HG02870 (cell line): ENCODE results near the gene SLCO2B1.

Source experiments
- ATAC-seq: cut with Tn5 transposase; IDR thresholded peaks from one replicate; pipeline ENCODE4 v1.9.1; 2021; ENCODE audit warnings: mild to moderate bottlenecking, moderate library complexity; ENCODE audit not compliant: unreplicated experiment

SLCO2B1 gene

DNA sequence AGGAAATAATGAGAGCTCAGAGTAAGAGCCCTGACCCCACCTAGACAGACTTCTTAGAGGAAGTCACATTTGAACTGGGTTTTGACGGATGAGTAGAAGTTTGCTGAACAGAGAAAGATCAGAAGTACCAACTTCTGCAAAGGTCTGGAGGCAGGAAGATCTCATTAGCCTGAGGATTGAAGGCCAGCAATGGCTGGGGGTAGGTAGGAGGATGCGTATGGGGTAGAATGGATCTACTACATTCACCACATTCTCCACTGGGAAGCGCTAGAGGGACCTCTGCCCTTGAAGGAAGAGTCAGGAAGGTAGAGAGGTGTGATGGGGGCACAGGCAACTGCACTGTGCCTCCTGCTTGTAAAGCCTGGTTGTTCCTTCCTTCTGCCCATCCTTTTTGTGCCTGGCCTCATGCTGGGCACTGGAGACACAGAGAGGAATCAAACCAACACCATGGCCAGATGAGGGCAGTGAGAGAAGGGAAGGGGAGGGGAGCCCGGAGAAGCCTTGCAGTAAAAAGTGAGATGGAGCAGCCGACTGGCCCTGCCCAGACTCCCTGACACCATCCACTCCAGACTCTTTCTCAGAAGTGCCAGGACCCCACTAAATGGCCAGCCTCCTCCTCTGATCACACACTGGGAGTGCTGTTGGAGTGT is 94.6 kb downstream of the SLCO2B1 start:
- ATAC-seq = no peak

- ATAC-seq = no peak
Observed at GRCh38 chr11:75246006-75246670, 95.2 kb downstream of the SLCO2B1 start.

DNA sequence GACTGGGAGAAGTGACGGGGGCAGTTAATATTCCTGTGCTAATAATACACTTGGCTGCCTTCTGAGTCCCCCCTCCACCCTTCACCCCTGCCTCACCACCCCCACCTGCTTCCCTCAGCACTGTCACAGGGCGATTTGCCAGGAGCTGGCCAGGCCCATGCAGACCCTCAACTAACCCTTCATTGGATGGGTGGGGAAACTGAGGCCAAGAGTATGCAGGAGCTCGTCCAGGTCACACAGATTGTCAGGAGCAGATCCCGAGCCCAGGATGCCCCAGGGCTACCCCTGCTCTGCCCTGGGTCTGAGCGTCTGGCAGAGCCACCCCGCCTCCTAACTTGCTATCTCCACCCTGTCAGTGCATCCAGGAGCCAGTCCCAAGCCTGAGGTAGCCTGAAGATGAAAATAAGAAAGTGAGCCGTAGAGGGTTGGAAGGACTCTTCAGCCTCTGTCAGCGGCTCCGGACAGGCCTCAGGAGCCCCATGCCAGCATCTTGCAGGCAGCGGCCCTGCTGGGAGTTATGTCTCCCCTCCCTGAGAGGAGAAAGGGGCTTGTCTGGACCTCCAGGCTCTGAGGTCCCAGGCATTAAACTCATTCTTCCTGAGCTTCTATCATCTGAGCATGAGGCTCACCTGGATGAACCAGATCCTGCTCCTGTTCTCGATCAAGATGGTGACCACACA is 95.9 kb downstream of the SLCO2B1 start:
- ATAC-seq = no peak

DNA sequence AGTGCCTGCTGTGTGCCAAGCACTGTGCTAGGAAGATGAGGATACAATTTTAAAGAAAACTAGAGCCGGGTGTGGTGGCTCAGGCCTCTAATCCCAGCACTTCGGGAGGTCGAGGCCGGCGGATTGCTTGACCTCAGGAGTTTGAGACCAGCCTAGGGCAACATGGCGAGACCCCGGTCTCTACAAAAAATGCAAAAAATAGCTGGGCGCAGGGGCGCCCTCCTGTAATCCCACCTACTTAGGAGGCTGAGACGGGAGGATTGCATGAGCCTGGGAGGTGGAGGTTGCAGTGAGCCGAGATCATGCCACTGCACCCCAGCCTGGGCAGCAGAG is 98.0 kb downstream of the SLCO2B1 start:
- ATAC-seq = no peak

DNA sequence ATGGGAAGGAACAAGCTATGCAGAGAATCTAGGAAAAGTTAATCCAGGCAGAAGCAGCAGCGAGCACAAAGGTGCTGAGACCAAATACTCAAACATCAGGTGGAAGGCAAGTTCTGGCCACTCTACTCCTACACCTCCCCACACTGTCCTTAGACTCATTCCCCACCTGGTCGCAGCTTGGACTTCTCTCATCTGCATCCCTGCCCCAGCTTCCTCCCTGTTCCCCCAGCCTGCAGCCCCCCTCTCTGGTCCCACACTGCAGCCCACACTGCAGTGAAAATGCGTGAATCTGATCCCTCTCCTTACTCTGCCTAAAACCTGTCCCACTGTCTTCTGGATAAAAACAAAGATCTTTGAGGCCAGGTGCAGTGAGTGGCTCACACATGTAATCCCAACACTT is 98.8 kb downstream of the SLCO2B1 start:
- ATAC-seq = no peak

GRCh38 chr11:75254326-75254725 is 103.4 kb downstream of the SLCO2B1 start:
- ATAC-seq = no peak
